Activated naive CD4-positive, alpha-beta T cell treated with anti-CD3 and anti-CD28 coated beads, Interleukin-2, amount 10 ng/mL, durations not matched to agents 7 days and 5 days (primary cell): Measurements from ENCODE around the gene EMX1.

ENCODE experiments used
- CTCF ChIA-PET: fragments of 350-600 bp; sonication (Branson Sonifier 250); formaldehyde crosslinking; loops from one replicate; lab custom pipeline; 2021; ENCODE audit warnings: antibody characterized with exemption; lab: Charles Lee
- DNase-seq: peaks from one replicate; pipeline ENCODE4 v3.0.0-alpha.2; 2020
- H3K27ac Mint-ChIP-seq: one replicate; pipeline ENCODE4 v1.8.0; 2021; ENCODE audit warnings: mild to moderate bottlenecking, moderate library complexity, mixed read lengths
- H3K27me3 Mint-ChIP-seq: one replicate; pipeline ENCODE4 v1.8.0; 2021; ENCODE audit warnings: mild to moderate bottlenecking, mixed read lengths
- H3K36me3 Mint-ChIP-seq: one replicate; pipeline ENCODE4 v1.8.0; 2021; ENCODE audit warnings: mixed read lengths
- H3K4me1 Mint-ChIP-seq: one replicate; pipeline ENCODE4 v1.8.0; 2021; ENCODE audit warnings: mixed read lengths
- H3K4me3 Mint-ChIP-seq: one replicate; pipeline ENCODE4 v1.8.0; 2021; ENCODE audit warnings: mild to moderate bottlenecking, moderate library complexity, mixed read lengths
- H3K9me3 Mint-ChIP-seq: one replicate; pipeline ENCODE4 v1.8.0; 2021; ENCODE audit warnings: mixed read lengths

The EMX1 gene

GRCh38 chr2:72969706-72970105, 52.4 kb downstream of the EMX1 start:
- Mint-ChIP-seq H3K27me3 (peaks cover 9% of the 10 kb centered on the region), H3K4me1 (no peaks in the 10 kb centered on the region), H3K9me3 (no peaks in the 10 kb centered on the region), H3K36me3 (no peaks in the 10 kb centered on the region), H3K4me3 (no peak overlapping the region), H3K27ac (no peak overlapping the region)
- DNase-seq: no peak
- CTCF ChIA-PET: interaction anchor here (1.0 to 3.6 kb wide), 3 partner anchors 16 to 82 kb away, joined by 3 to 29 read pairs (median 5); partner anchors contain the start of gene SPR

- no peaks in the 10 kb centered on the region for H3K9me3 Mint-ChIP-seq
- H3K27me3 Mint-ChIP-seq: peaks cover 13% of the 10 kb centered on the region
- DNase-seq: no peak
- no peak overlapping the region for H3K4me3 Mint-ChIP-seq
- CTCF ChIA-PET: interaction anchor here (1.5 to 3.6 kb wide), 2 partner anchors 77 to 83 kb away, joined by 5 to 29 read pairs; partner anchors contain the start of gene SPR
- H3K27ac Mint-ChIP-seq: no peak overlapping the region
- H3K36me3 Mint-ChIP-seq: no peaks in the 10 kb centered on the region
- H3K4me1 Mint-ChIP-seq: no peaks in the 10 kb centered on the region
These were observed 53.7 kb downstream of the EMX1 start for GRCh38 chr2:72971036-72971435.

GRCh38 chr2:72972352-72973136, 55.2 kb downstream of the EMX1 start:
- CTCF ChIA-PET: interaction anchor here (0.6 to 4.6 kb wide), 11 partner anchors 8 to 1641 kb away, joined by 3 to 155 read pairs (median 7); partner anchors contain the start of genes SPR and ZNF638
- Mint-ChIP-seq H3K27me3 (peaks cover 13% of the 10 kb centered on the region), H3K27ac (no peak overlapping the region), H3K4me1 (no peaks in the 10 kb centered on the region), H3K36me3 (no peaks in the 10 kb centered on the region), H3K9me3 (no peaks in the 10 kb centered on the region), H3K4me3 (no peak overlapping the region)
- DNase-seq: no peak

GRCh38 chr2:72973137-72973535, 55.8 kb downstream of the EMX1 start:
- no peak for DNase-seq
- Mint-ChIP-seq H3K36me3 (no peaks in the 10 kb centered on the region), H3K9me3 (no peaks in the 10 kb centered on the region), H3K4me3 (no peak overlapping the region), H3K27me3 (peaks cover 13% of the 10 kb centered on the region), H3K27ac (no peak overlapping the region), H3K4me1 (no peaks in the 10 kb centered on the region)
- CTCF ChIA-PET: interaction anchor here (0.6 to 4.6 kb wide), 18 partner anchors 9 to 1641 kb away, joined by 3 to 155 read pairs (median 4); partner anchors contain the start of genes SPR and ZNF638

GRCh38 chr2:72973566-72974435, 56.5 kb downstream of the EMX1 start:
- no peak overlapping the region for H3K4me3 Mint-ChIP-seq
- no peaks in the 10 kb centered on the region for H3K9me3 Mint-ChIP-seq
- H3K27ac Mint-ChIP-seq: no peak overlapping the region
- peak; percentile 62 for DNase-seq
- H3K27me3 Mint-ChIP-seq: peaks cover 13% of the 10 kb centered on the region
- no peaks in the 10 kb centered on the region for H3K36me3 Mint-ChIP-seq
- CTCF ChIA-PET: interaction anchor here (0.5 to 4.6 kb wide), 24 partner anchors 9 to 203 kb away, joined by 3 to 155 read pairs (median 4); partner anchors contain the start of gene SPR
- H3K4me1 Mint-ChIP-seq: no peaks in the 10 kb centered on the region

GRCh38 chr2:72974436-72974754, 57.1 kb downstream of the EMX1 start:
- CTCF ChIA-PET: interaction anchor here (0.6 to 4.6 kb wide), 20 partner anchors 8 to 203 kb away, joined by 3 to 155 read pairs (median 4); no protein-coding TSS in a partner anchor
- H3K4me3 Mint-ChIP-seq: no peak overlapping the region
- no peak overlapping the region for H3K27ac Mint-ChIP-seq
- H3K36me3 Mint-ChIP-seq: no peaks in the 10 kb centered on the region
- H3K9me3 Mint-ChIP-seq: no peaks in the 10 kb centered on the region
- no peak for DNase-seq
- no peaks in the 10 kb centered on the region for H3K4me1 Mint-ChIP-seq
- peaks cover 13% of the 10 kb centered on the region for H3K27me3 Mint-ChIP-seq

GRCh38 chr2:72975017-72975416, 57.7 kb downstream of the EMX1 start:
- CTCF ChIA-PET: interaction anchor here (0.6 to 4.6 kb wide), 10 partner anchors 8 to 202 kb away, joined by 3 to 155 read pairs (median 3); partner anchors contain the start of gene SPR
- Mint-ChIP-seq H3K27ac (no peak overlapping the region), H3K27me3 (peaks cover 13% of the 10 kb centered on the region), H3K9me3 (no peaks in the 10 kb centered on the region), H3K4me3 (no peak overlapping the region), H3K4me1 (no peaks in the 10 kb centered on the region), H3K36me3 (no peaks in the 10 kb centered on the region)
- no peak for DNase-seq

- Mint-ChIP-seq H3K9me3 (no peaks in the 10 kb centered on the region), H3K27ac (no peak overlapping the region), H3K27me3 (peaks cover 3% of the 10 kb centered on the region), H3K4me3 (no peak overlapping the region), H3K36me3 (no peaks in the 10 kb centered on the region), H3K4me1 (no peaks in the 10 kb centered on the region)
- no peak for DNase-seq
- CTCF ChIA-PET: interaction anchor here (1.1 kb wide), 1 partner anchor 88 kb away, joined by 4 read pairs; no protein-coding TSS in a partner anchor
These were observed 62.6 kb downstream of the EMX1 start for GRCh38 chr2:72979896-72980295.

GRCh38 chr2:72980535-72981217, 63.4 kb downstream of the EMX1 start:
- no peaks in the 10 kb centered on the region for H3K9me3 Mint-ChIP-seq
- no peaks in the 10 kb centered on the region for H3K4me1 Mint-ChIP-seq
- H3K4me3 Mint-ChIP-seq: no peak overlapping the region
- H3K36me3 Mint-ChIP-seq: no peaks in the 10 kb centered on the region
- DNase-seq: no peak
- H3K27me3 Mint-ChIP-seq: no peaks in the 10 kb centered on the region
- H3K27ac Mint-ChIP-seq: no peak overlapping the region
- CTCF ChIA-PET: interaction anchor here (1.1 to 1.3 kb wide), 2 partner anchors 11 to 88 kb away, joined by 4 to 5 read pairs; no protein-coding TSS in a partner anchor

DNA sequence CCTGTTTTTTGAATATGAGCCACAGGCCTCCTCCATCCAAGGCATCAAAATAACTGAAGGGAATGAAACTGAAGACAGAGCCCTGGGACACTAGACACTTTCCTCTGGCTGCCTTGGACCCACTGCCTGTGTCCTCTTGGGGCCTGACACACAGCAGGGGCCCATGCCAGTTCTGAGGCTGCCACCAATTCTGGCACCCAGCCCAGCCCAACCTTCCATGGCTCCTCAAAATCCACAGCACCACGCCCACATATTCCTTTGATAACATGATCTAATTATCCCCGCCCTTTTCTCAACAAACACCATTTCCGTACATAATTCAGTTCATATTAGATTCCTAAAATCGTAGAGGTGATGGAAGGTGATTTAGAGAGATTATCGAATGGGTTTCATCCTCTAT, 64.2 kb downstream of the EMX1 start:
- Mint-ChIP-seq H3K4me3 (no peak overlapping the region), H3K27ac (no peak overlapping the region), H3K9me3 (no peaks in the 10 kb centered on the region), H3K27me3 (no peaks in the 10 kb centered on the region), H3K36me3 (no peaks in the 10 kb centered on the region), H3K4me1 (no peaks in the 10 kb centered on the region)
- DNase-seq: no peak
- CTCF ChIA-PET: interaction anchor here (1.3 to 2.4 kb wide), 2 partner anchors 8 to 10 kb away, joined by 5 to 8 read pairs; no protein-coding TSS in a partner anchor

DNA sequence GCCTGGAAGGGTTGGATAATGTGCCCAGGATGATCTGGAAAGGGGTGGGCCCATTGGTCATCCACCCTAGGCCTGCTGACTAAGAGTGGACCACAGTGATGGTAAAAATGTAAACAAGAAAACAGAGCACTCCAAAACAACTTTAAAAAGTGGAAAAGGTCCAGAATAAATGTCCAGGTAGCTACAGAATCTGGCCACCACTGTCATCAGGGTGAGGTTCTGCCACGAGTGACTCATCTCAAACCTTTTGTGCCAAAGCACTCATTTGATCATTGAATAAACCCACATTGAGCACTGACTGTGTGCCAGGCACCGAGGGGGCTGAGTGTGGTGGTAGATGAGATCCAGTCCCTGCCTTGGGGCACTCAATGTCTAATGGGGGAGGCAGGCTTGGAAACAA, 64.9 kb downstream of the EMX1 start:
- no peaks in the 10 kb centered on the region for H3K27me3 Mint-ChIP-seq
- H3K27ac Mint-ChIP-seq: no peak overlapping the region
- DNase-seq: no peak
- H3K9me3 Mint-ChIP-seq: no peaks in the 10 kb centered on the region
- no peak overlapping the region for H3K4me3 Mint-ChIP-seq
- H3K4me1 Mint-ChIP-seq: no peaks in the 10 kb centered on the region
- no peaks in the 10 kb centered on the region for H3K36me3 Mint-ChIP-seq
- CTCF ChIA-PET: interaction anchor here (2.4 kb wide), 1 partner anchor 9 kb away, joined by 8 read pairs; no protein-coding TSS in a partner anchor

GRCh38 chr2:72982781-72983499, 65.6 kb downstream of the EMX1 start:
- H3K36me3 Mint-ChIP-seq: no peaks in the 10 kb centered on the region
- no peaks in the 10 kb centered on the region for H3K4me1 Mint-ChIP-seq
- CTCF ChIA-PET: interaction anchor here (1.0 to 2.4 kb wide), 4 partner anchors 8 to 89 kb away, joined by 3 to 8 read pairs (median 4); no protein-coding TSS in a partner anchor
- no peak overlapping the region for H3K27ac Mint-ChIP-seq
- no peak overlapping the region for H3K4me3 Mint-ChIP-seq
- H3K9me3 Mint-ChIP-seq: no peaks in the 10 kb centered on the region
- no peaks in the 10 kb centered on the region for H3K27me3 Mint-ChIP-seq
- DNase-seq: no peak
